Measurements from ENCODE around the gene CHCHD3.

DNA sequence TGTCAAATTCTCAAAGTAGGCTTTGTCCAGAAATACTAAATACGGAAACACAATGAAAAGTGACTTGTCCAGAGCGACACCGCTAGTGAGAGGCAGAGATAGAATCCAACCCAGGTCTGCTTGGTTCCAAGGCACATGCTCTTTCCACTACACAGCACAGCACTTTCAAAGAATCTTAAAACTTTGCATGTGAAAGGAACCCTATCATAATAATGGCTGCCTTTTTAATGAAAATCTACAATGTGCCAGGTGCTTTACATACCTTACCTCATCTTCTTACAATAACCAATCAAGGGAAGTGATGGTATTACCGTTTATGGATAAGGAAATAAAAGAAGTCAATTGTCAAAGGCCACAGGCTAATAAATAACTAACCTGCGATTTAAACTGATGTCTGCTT is 2.6 kb downstream of the CHCHD3 start:
- TF ChIP-seq, protein P1, sequence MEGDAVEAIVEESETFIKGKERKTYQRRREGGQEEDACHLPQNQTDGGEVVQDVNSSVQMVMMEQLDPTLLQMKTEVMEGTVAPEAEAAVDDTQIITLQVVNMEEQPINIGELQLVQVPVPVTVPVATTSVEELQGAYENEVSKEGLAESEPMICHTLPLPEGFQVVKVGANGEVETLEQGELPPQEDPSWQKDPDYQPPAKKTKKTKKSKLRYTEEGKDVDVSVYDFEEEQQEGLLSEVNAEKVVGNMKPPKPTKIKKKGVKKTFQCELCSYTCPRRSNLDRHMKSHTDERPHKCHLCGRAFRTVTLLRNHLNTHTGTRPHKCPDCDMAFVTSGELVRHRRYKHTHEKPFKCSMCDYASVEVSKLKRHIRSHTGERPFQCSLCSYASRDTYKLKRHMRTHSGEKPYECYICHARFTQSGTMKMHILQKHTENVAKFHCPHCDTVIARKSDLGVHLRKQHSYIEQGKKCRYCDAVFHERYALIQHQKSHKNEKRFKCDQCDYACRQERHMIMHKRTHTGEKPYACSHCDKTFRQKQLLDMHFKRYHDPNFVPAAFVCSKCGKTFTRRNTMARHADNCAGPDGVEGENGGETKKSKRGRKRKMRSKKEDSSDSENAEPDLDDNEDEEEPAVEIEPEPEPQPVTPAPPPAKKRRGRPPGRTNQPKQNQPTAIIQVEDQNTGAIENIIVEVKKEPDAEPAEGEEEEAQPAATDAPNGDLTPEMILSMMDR (IDR thresholded peaks at IDR 0.05): no peak
- no peak for TF ChIP-seq POLR2A (IDR thresholded peaks at IDR 0.05)

All from right lobe of liver (tissue), 4 donors.